ENCODE data around the gene TNFRSF1A.

Gene TNFRSF1A

DNA sequence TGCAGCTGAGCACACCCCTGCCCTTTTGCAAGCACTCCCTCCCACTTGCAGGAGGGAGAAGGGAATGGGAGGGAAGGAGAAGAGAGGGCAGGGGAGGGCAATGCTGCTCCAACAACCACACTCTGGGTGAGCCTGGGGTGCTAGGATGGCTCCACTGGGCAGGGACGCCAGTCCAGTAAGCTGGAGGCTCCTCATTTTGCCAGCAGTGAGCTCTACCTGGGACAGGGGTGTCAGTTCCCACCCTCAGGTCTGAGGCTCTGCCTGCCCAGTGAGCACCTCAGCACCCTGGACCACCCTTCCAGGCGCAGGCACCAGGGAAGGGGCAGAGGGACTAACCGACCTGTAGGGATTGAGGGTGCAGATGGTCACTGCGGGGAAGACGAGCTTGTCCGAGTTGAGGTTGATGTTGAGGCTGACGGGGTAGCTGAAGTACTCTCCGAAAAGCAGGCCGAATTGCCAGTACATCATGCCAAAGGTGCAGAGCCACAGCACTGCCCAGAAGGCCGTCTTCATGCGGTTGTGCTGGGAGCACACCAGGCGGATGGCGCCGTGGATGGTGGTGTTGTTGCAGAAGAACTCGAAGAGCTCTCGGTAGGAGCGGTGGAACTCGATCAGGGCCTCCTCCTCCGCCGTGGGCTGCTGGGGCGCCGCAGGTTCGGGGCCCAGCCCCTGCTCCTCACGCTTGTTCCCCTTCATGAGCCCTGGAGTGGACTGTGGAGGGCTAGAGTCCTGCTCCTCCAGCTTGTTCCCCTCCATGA lies 32.3 kb upstream of the TNFRSF1A start:
- peak in 1 of 2 experiments; percentile 53 for DNase-seq

DNA sequence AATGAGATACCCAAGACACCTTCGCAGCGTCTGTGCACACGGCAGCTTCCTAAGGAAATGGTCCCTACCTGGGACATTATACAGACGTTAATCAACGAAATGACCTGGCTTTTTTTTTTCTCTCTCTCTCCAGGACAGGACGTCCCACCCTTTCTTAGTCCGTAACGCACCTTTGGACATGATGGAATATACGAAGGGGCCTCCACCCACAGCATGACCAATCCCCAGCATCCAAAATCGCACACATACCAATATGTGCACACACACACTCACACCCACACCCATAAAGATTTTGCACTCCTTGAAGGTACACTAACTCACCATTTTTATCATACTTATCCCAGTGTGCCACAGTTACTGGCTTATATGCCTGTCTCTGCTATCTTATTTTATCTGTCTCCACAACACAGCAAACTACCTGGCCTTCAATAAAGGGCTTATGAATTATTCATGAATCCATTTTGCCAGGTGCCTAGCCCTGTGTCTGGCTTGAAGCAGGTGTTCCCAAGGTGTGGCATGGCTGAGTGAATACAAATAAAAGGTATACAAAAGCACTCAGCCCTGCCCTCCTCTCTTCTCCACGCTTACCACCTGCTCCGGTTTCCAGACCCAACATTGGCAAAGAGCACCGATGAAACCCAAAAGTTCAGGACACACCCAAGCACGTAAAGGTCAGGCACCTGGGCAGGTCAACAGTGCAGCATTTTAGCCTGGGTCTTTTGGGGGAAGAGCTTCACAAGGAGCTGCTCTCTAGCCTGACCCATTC lies 31.3 kb upstream of the TNFRSF1A start:
- peak; percentile 81 to 91 for DNase-seq

DNA sequence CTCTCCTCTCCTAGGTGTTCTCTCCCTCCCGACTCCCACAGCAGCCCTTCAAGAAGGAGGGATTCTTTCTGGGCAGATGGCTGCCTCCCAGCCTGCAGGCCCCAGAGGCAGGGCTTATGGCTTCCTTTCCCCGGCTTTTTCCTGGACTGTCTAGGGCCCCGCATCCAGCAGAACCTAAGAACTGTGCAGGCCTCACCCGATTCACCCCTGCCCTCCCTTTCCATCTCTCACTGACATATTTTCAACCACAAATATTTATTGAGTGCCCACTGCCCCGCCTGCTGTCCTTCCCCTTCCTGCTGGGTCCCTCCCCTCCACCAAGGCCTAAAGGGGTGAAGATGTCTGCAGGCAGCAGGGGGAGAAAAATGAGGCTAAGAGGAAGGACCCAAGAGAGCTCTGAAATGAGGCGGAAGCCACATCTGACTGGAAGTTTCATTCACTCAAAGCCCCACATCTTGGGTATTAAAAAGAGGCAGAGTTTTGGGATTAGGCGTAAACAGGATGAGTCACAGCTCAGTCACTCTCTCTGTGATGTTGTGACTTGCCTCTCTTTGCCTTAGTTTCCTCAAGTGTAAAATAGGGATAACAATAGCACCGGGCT lies 30.6 kb upstream of the TNFRSF1A start:
- DNase-seq: peak; percentile 71 to 86

DNA sequence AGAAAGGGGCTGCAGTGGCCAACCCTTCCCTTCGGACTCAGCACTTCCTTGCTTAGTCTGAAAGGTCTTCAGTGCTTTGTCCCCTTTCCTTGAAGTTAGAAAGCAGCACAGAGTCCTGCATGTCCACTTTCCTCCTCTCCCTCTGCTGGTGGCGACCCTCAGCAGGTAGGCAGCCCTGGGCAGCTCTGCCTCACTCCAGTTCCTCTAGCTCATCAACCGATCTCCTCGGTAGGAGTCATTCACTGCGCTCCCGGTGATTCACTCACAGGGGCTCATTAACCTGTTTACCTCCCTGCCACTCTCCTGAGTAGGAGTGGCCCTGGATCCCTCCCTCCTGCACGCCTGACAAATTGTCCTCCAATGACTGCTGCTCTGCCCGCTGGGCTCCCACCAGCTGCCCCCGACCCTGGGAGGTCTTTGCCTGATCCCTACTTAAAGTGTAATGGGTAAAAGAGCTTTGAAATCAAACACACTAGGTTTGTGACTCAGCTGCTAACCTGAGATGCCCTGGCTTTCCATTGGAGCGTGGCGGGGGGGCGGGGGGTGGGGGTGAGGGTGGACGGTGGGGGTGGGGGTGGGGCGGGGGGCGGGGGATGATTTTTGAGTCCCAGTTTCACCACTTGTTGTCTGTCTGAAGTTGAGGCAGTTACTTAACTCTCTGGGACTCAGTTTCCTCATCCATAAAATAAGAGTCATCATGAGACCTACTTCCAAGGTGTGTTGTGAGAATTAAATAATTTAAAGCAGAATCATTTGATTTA lies 29.3 kb upstream of the TNFRSF1A start:
- peak; percentile 81 to 87 for DNase-seq

DNA sequence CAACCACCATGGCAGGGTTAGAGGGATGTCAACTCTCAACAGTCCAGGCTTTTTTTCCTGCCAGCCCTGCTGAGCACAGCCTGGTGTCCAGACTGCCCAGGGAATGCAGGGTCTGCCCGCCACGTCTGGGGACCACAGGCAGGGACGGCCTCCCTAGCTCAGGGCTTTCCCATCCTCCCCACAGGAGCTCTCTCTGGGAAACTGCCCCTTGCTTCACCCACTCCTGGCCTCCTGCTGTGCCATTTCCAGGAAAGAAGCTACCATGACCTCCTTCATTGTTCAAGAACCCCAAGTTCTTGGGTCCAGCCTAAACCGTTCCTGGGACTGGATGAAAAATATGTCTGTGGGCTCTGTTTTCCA lies 28.7 kb upstream of the TNFRSF1A start:
- DNase-seq: no peak

DNA sequence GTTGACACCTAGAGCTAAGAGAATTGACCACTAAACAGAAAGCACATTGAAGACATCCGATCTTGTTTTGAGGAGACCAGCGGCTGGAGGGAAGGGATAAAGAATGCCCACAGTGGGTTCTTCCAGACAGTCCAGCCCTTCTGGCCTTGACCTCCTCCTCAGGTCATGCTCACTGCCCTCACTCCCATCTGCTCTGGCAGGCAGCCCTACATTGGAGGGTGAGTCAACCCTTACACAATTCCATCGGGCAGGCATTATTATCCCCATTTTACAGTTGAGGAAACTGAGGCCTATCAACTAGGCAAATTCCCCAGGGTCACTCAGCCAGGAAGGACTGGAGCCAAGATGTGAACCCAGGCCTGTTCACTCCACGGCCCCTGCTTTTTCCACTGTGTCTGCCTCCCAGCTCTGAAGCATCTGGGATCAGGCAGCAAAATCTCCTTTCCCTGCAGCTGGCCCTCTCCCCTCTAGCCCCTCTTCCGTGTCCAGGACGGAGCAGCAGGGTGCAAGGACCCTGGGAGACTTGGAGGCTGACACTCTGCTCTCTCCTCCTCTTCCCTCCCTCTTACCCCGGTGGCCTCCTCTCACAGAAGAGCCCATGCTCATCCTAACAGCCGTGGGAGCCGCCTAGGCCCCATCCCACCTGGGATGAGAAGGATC lies 28.2 kb upstream of the TNFRSF1A start:
- no peak for DNase-seq

DNA sequence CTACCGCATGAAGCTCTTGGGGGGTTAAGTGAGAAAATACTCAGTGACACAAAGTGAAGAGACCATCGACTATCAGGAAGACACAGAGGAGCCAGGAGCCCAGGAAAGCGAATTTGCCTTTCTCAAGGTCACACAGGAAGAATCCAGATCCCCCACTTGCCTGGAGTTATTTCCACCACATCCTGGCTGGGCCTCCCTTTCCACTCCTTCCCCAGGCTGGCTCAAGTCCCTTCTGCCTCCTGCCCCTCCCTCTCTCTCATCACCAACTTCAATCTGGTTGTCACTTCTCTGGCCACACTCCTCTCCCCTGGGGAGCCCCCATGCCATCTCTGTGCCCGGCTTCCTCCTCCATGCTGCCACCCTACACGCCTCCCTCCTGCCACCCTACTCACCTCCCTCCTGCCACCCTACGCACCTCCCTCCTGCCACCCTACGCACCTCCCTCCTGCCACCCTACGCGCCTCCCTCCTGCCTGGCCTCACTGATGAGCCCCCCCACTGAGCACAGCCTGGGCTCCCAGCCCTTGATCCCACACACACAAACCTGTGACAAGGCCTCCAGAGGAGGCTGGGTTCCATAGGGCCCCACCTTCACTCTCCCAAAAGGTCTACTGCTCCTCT lies 27.1 kb upstream of the TNFRSF1A start:
- DNase-seq: no peak

DNA sequence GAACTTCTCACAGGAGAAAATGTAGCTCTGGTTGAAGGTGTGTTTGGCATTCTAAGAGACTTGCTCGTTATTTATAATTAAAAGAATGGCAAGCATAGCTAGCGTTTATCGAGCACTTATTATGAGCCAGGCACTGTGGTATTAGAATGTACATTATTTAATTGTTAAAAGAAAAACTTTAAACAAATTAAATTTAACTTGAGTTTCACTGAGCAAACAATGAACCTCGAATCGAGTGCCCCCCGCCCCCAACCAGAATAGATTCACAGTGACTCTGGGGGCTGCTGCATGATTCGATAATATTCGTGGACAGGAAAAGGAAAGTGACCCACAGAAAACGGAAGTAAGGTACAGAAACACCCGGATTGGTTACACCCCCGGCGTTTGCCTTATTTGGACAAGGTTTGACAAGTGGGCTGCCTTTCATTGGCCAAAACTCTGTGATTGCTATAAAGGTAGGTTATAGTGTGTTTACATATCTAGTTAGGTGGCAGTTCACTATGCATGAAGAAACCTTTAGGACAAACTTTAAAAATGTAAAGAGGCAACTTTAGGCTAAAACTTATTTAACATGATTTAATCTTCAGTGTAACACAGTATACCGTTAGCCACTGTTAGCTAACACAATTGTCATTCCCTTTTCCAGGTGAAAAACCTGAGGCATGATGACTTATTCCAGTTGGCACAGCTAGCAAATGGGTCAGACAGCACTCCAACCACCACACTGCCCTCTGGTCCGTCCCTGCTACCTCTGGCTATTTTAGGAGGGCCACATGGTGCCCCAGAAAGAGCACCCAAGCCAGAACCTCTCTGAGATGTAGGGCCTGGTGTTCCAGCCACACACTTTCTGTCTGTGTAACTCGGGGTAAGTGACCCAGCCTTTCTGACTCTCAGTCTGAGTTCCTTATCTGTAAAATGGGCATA lies 26.4 kb upstream of the TNFRSF1A start:
- DNase-seq: no peak

DNA sequence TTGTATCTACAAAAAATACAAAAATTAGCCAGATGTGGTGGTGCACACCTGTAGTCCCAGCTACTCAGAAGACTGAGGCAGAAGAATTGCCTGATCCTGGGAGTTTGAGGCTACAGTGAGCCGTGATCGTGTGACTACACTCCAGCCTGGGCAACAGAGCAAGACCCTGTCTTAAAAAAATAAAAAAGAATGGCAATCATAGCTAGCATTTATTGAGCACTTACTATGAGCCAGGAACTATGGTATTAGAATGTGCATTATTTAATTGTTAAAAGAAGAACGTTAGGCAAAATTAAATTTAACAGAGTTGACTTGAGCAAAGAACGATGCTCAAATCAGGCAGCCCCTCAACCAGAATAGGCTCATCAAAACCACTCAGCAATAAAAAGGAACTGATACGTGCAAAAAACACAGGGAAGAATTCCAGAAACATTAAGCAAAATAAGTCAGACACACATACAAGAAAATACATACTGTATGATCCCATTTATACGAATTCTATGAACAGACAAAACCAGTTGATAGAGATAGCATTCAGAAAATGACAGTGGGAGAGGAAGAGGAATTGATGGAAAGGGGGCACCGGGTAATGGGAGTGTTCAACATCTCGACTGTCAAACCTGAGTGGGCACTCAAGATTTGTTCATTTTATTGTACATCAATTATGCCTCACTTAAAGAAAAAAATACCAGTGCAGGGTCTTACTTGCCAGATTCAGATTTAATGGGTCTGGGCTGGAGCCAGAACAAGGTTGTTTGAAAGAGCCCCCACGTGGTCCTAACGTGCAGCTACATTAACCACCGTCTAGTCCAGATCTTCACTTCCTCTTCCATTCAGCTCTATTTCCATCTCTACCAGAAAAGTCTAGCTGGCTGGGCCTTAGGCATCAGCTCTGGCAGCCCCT lies 25.4 kb upstream of the TNFRSF1A start:
- DNase-seq: peak in 1 of 2 experiments; percentile 9

DNA sequence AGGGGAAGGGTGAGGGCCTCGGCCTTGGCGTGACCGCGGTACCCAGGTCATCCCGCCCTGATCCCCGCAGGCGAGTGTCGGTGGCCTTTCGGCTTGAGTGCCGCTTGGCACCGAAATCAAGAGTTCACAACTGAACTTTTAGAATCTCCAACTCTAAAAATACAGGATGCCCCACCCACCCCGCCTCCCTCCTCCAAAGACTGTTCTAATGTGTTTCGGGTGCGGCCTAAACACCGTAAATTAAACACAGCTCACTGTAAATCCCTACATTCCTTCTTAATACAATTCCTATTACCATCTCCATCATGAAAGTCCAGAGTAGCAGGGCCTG lies 22.1 kb upstream of the TNFRSF1A start:
- DNase-seq: no peak

DNA sequence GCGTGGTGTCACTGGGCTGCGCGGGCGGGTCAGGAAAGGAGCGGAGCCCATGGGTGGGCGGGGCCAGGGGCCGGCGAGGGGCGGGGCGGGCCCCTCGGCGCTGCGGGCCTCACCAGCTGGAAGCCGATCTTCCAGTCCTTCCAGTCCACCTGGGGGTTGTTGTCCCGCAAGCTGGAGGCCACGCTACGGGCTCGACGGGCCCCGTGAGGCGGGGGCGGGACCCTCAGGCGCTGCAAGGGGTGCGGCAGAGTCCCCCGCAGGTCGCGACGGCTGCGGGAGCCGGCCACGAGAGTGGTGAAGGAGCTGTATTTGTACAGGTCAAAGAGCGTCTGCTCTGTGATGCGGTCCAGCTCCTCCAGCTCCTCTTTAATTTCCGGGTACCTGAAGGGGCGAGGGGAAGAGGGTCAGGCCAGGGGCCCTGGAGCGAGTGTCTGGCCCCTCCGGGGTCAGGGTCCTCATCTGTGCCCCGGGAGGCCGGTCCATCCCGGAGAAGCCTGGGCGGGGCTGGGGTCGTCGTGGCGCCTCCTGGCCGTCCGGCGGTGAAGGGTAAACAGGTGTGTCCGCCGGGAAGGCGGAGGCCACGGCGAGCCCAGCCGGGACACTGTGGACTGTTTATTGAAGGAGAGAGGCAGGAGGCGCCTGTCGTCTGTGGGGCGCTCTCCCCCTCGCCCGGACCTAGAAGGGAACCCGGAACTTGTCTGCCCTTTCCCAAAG lies 21.6 kb upstream of the TNFRSF1A start:
- DNase-seq: peak; percentile 36 to 83

DNA sequence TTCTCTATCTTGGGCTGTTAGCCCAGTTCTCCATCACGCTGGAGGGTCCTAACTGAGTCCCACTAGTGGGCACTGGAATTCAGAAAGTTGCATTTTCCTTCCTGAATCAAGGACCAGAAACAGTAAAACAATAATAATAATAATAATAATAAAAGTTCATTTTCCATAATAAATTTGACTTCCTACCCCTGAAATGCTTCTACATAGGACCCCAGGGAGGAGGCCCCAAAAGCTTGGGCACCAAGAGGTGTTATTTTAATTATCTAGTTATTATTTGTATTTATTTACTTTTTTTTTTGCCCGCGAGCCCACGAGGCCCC lies 21.1 kb upstream of the TNFRSF1A start:
- no peak for DNase-seq

DNA sequence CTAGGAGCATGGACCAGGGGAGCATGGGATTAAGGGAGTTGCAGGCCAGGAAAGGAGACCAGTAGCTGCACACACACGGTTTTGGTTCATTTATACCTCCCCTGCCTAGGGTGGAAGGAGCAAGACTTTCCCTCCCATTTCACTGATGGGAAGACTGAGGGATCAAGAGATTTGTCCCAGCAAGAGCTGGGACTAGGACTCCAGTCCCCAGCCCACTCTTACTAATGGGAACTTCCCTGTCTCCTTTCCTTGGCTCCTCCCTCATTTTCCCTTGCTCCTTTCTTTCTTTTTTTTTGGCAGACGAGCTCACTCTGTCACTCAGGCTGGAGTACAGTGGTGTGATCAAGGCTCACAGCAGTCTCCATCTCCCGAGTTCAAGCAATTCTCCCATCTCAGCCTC lies 20.5 kb upstream of the TNFRSF1A start:
- no peak for DNase-seq

DNA sequence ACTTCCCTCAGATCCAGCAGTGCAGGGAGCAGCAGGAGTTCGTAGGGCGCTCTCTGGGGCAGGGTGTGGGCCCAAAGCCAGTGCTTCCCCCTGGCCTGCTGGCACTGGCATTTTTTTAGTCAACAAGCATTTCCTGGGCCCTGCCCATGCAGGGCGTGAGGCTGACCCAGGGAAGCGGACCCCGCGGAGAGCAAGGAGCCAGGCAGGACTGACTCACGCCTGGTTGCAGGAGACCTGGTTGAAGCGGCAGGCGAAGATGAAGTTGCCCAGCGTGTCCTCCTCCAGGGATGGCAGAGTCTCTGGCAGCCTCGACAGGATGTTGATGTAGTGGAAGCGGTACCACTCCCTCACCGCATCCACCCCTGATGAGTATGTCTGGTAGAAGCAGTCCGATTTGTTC lies 20.0 kb upstream of the TNFRSF1A start:
- DNase-seq: no peak

DNA sequence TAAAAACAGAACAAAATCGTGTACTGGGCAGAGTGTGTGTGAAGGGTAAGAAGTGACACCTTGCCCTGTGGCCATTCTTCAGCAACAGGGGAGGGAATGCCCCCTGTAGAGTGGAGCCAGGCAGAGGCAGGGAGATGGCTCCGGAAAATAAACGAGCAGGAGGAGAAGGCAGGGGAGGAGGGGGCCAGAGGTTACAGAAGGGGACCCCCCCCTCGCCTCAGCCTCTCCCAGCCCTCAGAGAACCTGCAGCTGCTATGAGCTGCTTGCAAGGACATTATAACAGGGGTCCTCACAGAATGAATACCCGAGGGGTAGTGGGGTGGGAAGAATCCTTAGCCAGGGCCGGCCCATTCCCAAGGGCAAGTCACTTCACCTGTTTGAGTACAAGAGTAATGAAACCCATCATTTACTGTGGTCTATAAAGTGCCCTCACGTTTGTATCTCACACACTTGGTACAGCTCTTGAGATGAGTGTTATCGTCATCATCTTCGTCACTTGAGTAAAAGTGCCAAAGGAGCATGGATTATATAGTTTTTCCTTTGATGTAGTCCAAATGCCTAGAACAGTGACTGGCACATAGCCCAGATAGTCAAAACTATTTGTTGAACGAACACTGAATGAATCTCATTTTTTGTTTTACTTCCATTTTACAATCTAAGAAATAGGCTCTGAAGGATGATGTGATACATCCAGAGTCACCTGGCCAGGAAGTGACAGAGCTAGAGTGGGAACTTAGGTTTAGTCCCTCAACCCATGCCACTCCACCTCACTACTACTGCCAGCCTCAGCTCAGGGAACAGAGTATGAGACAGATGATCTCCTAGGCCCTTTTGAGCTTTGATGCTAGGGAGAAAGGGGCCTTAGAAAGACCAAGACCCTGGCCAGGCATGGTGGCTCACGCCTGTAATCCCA lies 19.0 kb upstream of the TNFRSF1A start:
- no peak for DNase-seq

DNA sequence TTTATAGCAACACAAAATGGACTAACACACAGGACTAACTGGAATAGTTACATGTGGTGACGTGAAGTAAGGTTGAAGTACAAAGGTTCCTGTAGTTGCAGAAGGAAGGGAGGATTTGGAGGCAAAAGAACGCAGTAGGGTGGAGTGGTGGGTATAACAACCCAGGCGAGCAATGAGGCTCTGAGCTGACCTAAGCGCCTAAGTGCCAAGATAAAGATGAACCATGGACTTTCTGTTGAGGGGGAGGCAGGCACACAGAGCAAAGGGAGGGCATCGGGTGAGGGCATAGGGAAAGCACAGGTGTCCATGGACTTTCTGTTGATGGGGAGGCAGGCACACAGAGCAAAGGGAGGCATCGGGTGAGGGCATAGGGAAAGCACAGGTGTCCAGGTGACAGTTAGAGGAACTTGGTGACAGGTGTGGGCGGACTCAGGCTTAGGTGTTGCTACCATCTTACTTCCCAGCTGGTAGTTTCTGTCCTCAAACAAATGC lies 18.2 kb upstream of the TNFRSF1A start:
- DNase-seq: no peak

DNA sequence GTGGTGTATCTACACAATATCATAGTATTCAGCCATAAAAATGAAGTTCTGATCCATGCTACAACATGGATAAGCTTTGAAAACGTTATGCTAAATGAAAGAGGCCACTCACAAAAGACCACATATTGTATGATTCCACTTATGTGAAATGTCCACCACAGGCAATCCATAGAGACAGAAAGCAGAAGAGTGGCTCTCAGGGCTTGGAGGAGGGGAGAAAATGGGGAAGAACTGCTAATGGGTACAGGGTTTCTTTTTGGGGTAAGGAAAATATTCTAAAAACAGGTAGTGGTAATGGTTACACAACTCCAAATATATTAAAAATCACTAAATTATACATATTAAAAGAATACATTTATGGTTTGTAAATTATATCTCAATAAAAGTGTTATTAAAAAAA lies 17.0 kb upstream of the TNFRSF1A start:
- no peak for DNase-seq

DNA sequence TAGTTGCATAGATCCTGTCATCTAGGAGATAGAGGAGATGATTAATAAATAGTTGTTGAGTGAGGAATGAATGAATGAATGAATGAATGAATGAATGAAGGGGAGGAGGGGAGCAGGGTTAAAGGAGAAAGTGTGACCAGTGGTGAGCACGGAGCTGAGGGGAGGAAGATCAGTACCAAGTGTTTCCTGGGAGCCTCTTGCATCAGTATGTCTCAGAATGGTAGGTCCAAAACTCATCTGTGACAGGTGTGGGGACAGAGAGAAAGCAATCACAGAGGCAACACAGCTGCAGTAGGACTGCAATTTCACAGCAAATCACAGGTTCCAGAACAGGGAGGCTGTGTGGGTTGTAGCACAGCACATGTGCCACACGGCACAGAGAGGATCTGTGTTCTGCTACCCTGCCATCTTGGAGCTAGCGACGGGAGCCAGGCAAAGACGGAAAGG lies 14.5 kb upstream of the TNFRSF1A start:
- no peak for DNase-seq

Data from NCI-H526 (cell line).